Neural progenitor cell (in vitro differentiated cells): ENCODE data around the gene KNL1. TPM values are rescaled to one million over a fixed set of nuclear protein-coding genes. Genes with fewer than 3 reads are reported as not detected.

Experiments used
- DNase-seq: peaks from one replicate; pipeline ENCODE4 v3.0.0-alpha.2; 2016; ENCODE audit warnings: low spot score
- H2AFZ ChIP-seq: fragments of 200-600 bp; sonication (generic); replicated peaks from 2 replicates; pipeline ENCODE4 v1.6.1; 2016; ENCODE audit warnings: antibody characterized with exemption
- H3F3A ChIP-seq: fragments of 200-600 bp; sonication (generic); 2 replicates; pipeline ENCODE4 v1.6.1; 2016; ENCODE audit warnings: antibody characterized with exemption, low read depth
- H3K27ac ChIP-seq: fragments of 200-600 bp; sonication (generic); 2 replicates; pipeline ENCODE4 v1.5.1; 2016; ENCODE audit warnings: mild to moderate bottlenecking
- H3K27me3 ChIP-seq: fragments of 200-600 bp; sonication (generic); 2 replicates; pipeline ENCODE4 v1.6.1; 2016; ENCODE audit warnings: mild to moderate bottlenecking, moderate library complexity
- H3K36me3 ChIP-seq: fragments of 200-600 bp; sonication (generic); 2 replicates; pipeline ENCODE4 v1.5.1; 2016
- H3K4me1 ChIP-seq: fragments of 200-600 bp; sonication (generic); 2 replicates; pipeline ENCODE4 v1.6.1; 2016; ENCODE audit warnings: mixed run types
- H3K4me2 ChIP-seq: fragments of 200-600 bp; sonication (generic); 2 replicates; pipeline ENCODE4 v1.6.1; 2016
- H3K4me3 ChIP-seq: fragments of 200-600 bp; sonication (generic); 2 replicates; pipeline ENCODE4 v1.5.1; 2016
- H3K79me2 ChIP-seq: fragments of 200-600 bp; sonication (generic); 2 replicates; pipeline ENCODE4 v1.6.1; 2016; ENCODE audit warnings: low read depth
- H3K9ac ChIP-seq: fragments of 200-600 bp; sonication (generic); 2 replicates; pipeline ENCODE4 v1.6.1; 2016
- H3K9me3 ChIP-seq: fragments of 200-600 bp; sonication (generic); 2 replicates; pipeline ENCODE4 v1.5.1; 2016; ENCODE audit warnings: low read depth
- H4K20me1 ChIP-seq: fragments of 200-600 bp; sonication (generic); 2 replicates; pipeline ENCODE4 v1.6.1; 2016; ENCODE audit warnings: low read depth
- H3K27ac Mint-ChIP-seq: 3 replicates; pipeline ENCODE4 v1.8.0; 2021; ENCODE audit warnings: mixed read lengths
- H3K27me3 Mint-ChIP-seq: 2 replicates; pipeline ENCODE4 v1.8.0; 2022; ENCODE audit warnings: low read depth, mild to moderate bottlenecking, inconsistent platforms, moderate library complexity, mixed read lengths; ENCODE audit not compliant: insufficient read depth
- H3K36me3 Mint-ChIP-seq: 3 replicates; pipeline ENCODE4 v1.8.0; 2021; ENCODE audit warnings: mixed read lengths
- H3K4me1 Mint-ChIP-seq: 3 replicates; pipeline ENCODE4 v1.8.0; 2021; ENCODE audit warnings: mixed read lengths
- H3K4me3 Mint-ChIP-seq: 3 replicates; pipeline ENCODE4 v1.8.0; 2021; ENCODE audit warnings: mild to moderate bottlenecking, moderate library complexity, mixed read lengths
- H3K9me3 Mint-ChIP-seq: 3 replicates; pipeline ENCODE4 v1.8.0; 2020; ENCODE audit warnings: mixed read lengths
- EZH2 ChIP-seq: fragments of 200-600 bp; sonication (generic); IDR thresholded peaks from 2 replicates; pipeline ENCODE4 v1.6.1; 2017; ENCODE audit warnings: antibody characterized with exemption, mild to moderate bottlenecking, moderate library complexity
- EZH2phosphoT487 ChIP-seq: fragments of 200-600 bp; sonication (generic); IDR thresholded peaks from 2 replicates; pipeline ENCODE4 v1.6.1; 2017; ENCODE audit warnings: antibody characterized with exemption
- small RNA-seq: library from RNA; depleted of rRNA; stranded (forward); fragments of <200 nt; gene quantifications from one replicate; pipeline ENCODE3, GENCODE V24; 2015
- total RNA-seq: library from RNA; depleted of rRNA; stranded (reverse); fragments of >200 nt; gene quantifications from 2 replicates; pipeline ENCODE4 v1.2.3, GENCODE V29; 2015; ENCODE audit warnings: low replicate concordance
- TF ChIP-seq, protein P1 (sequence below): fragments of 200-600 bp; sonication (generic); IDR thresholded peaks from 2 replicates; pipeline ENCODE4 v1.5.1; 2017; ENCODE audit warnings: antibody characterized with exemption, mild to moderate bottlenecking

Gene KNL1
- total RNA-seq, 1 donor from 2014 or later: 125 TPM

- Histone ChIP-seq H3K36me3 (peaks cover 11% of the 10 kb centered on the region), H2AFZ (no peak overlapping the region), H3F3A (no peaks in the 10 kb centered on the region), H3K27me3 (no peaks in the 10 kb centered on the region), H3K27ac (no peak overlapping the region), H3K4me1 (no peaks in the 10 kb centered on the region), H3K9ac (no peak overlapping the region), H3K4me2 (no peak overlapping the region), H3K4me3 (no peak overlapping the region), H3K79me2 (no peaks in the 10 kb centered on the region), H4K20me1 (no peaks in the 10 kb centered on the region), H3K9me3 (no peaks in the 10 kb centered on the region)
- H3K4me3 Mint-ChIP-seq: no peak overlapping the region
- no peaks in the 10 kb centered on the region for H3K4me1 Mint-ChIP-seq
- no peaks in the 10 kb centered on the region for H3K27me3 Mint-ChIP-seq
- DNase-seq: no peak
- H3K9me3 Mint-ChIP-seq: no peaks in the 10 kb centered on the region
- TF ChIP-seq, protein P1, sequence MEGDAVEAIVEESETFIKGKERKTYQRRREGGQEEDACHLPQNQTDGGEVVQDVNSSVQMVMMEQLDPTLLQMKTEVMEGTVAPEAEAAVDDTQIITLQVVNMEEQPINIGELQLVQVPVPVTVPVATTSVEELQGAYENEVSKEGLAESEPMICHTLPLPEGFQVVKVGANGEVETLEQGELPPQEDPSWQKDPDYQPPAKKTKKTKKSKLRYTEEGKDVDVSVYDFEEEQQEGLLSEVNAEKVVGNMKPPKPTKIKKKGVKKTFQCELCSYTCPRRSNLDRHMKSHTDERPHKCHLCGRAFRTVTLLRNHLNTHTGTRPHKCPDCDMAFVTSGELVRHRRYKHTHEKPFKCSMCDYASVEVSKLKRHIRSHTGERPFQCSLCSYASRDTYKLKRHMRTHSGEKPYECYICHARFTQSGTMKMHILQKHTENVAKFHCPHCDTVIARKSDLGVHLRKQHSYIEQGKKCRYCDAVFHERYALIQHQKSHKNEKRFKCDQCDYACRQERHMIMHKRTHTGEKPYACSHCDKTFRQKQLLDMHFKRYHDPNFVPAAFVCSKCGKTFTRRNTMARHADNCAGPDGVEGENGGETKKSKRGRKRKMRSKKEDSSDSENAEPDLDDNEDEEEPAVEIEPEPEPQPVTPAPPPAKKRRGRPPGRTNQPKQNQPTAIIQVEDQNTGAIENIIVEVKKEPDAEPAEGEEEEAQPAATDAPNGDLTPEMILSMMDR: no peak
- TF ChIP-seq EZH2phosphoT487: no peak
- TF ChIP-seq EZH2: no peak
- H3K36me3 Mint-ChIP-seq: peaks cover 20% of the 10 kb centered on the region
- H3K27ac Mint-ChIP-seq: no peak overlapping the region
These were observed 112.1 kb downstream of the KNL1 start for GRCh38 chr15:40706121-40706520.

Small RNA genes within 50 kb of the gene (small RNA-seq; reads per million reads assigned to genes)
- gene RF00017 (not detected), gene RN7SL376P (not detected)

Other genes with a start within 250 kb of the KNL1 start
- not detected in 2 replicates for gene PHGR1, start 243.2 kb upstream of the KNL1 start, total RNA-seq
- 0.06 TPM in 1 of 2 replicates, not detected in the other for gene DISP2, start 236.0 kb upstream of the KNL1 start, total RNA-seq
- 129 and 152 TPM in 2 replicates for gene KNSTRN, start 211.5 kb upstream of the KNL1 start, total RNA-seq
- 18.0 and 38.4 TPM in 2 replicates for gene IVD, start 188.5 kb upstream of the KNL1 start, total RNA-seq
- gene BAHD1, start 153.3 kb upstream of the KNL1 start, total RNA-seq: 5.8 and 13.7 TPM in 2 replicates
- gene CHST14, start 123.3 kb upstream of the KNL1 start, total RNA-seq: 11.9 and 17.5 TPM in 2 replicates
- gene CCDC32, start 29.2 kb upstream of the KNL1 start, total RNA-seq: 17.3 and 22.4 TPM in 2 replicates
- 5.0 and 13.7 TPM in 2 replicates for gene RPUSD2, start 24.9 kb upstream of the KNL1 start, total RNA-seq
- 27.2 and 48.1 TPM in 2 replicates for gene RAD51, start 100.9 kb downstream of the KNL1 start, total RNA-seq
- 13.2 and 16.3 TPM in 2 replicates for gene RMDN3, start 161.0 kb downstream of the KNL1 start, total RNA-seq
- 2.8 and 3.0 TPM in 2 replicates for gene GCHFR, start 169.8 kb downstream of the KNL1 start, total RNA-seq
- gene C15orf62, start 175.7 kb downstream of the KNL1 start, total RNA-seq: not detected in 2 replicates
- 19.3 and 20.2 TPM in 2 replicates for gene ZFYVE19, start 212.8 kb downstream of the KNL1 start, total RNA-seq
- 23.3 and 49.3 TPM in 2 replicates for gene DNAJC17, start 213.2 kb downstream of the KNL1 start, total RNA-seq
- not detected in 2 replicates for gene PPP1R14D, start 234.5 kb downstream of the KNL1 start, total RNA-seq
- gene SPINT1, start 249.8 kb downstream of the KNL1 start, total RNA-seq: 12.0 and 13.7 TPM in 2 replicates